Amygdala (tissue), 56 donors: Measurements from ENCODE around the gene C4orf54.

Experiments
- DNase-seq, 56 donors: peaks; one replicate each; lab custom pipeline; 2025; lab: John Stamatoyannopoulos, UW

C4orf54 gene

DNA sequence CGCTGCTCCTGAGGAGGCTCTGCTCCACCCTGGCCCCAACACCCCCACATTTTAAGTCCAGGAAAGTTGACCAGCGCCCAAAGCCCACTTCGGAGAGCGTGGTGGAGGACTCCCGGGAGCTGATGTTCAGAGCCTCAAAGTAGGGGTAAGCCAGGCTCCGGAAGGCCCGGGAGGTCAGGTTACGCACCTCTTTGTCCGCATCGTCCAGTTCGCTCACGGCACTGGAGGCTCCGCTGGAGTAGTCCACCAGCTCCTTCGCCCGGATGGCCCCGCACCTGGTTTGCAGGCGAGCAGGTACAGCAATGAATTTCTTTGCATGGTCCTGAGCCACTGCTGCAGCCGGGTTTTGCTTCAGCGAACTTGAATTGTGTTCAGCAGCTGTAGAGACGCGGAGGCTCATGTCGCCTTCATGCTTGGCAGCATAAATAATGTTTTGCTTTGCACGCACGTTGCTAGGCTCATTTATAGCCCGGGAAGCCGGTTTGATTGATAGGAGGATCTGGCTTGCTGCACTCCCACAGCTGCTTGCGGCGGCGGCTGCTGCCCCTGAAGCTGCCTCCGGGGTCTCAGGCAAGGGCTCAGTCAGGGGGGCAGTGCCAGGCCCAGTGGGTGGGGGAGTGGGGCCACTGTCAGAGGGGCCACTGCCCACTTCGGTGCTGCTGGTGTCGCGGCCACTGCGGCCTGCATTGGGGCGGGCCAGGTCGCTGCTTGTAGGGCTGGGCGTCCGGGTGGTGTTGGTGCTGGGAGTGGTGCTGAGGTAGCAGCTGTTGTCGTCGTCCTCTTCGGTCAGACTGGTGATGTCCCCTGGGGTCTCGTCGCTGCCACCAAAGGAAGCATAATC, 4.8 kb downstream of the C4orf54 start:
- DNase-seq: peak in 1 of 56 donors; percentile 21

DNA sequence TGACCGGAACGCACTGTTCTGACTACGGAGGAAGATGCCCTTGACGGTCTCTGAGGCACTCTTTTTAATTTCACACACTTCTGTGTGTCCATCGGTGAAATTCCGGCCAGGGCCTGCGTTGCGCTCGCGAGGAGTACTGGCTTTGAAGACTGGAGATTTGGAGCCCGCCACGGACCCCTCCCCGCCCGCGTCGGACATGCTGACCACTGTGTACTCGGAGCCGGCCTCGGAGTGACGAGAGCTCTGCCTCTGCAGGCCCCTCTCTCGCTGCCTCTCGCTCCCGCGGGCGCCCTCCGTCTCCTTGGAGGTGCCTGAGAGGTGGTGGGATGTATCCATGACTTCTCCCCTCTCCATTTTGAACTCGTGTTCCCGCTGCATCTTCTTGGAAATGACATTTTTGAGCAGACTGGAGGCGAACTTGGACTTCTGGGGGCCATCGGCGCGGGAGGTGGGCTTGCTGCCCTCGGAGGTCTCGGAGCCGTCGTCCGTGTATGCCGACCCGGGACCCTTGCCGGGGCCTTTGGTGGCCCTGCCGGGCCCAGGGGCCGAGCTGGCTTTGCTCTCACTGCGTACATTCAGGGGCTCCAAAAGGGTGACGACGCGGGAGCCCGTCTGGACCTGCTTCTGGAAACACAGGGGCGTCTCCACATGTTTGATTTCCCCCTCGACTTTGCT, 5.7 kb downstream of the C4orf54 start:
- DNase-seq: no peak

GRCh38 chr4:99651016-99651769, 6.4 kb downstream of the C4orf54 start:
- DNase-seq: no peak

DNA sequence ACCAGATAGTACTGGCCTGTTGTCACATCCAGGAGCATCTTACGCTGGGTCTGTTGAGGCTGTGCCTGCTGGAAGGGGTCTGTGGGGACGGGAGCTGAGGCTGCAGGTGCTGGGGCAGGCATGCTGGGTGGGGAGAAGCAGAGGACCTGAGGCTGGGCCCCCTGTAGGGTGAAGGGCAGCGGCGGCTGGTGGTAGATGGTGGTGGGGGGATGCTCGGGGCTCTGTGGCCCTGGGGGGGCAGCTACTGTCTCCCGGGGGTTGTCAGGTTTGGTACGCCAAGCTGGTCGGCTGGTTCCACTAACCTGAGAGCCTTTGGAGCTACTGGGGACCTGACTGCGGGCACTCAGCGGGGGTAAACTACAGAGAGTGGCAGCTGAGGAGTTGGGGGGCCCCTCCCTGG, 7.8 kb downstream of the C4orf54 start:
- no peak for DNase-seq

DNA sequence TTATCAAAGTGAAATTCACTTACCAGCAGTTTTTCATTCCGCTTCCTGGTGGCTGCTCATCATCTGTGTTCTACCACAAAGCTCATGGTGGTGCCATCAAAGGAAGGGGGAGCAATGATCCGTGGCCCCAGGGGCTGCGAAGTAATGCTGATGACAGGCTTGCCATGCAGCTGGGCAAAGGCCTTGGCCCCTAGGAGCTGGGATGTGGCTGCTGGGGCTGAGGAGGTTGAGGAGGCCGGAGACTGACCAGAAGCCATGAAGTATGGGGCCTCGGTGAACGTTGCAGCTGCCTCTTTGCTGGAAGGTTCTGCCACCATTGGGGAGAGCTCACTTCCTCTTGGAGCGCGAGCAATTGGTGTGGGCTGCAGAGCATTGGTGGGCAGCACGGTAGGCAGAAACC, 8.4 kb downstream of the C4orf54 start:
- no peak for DNase-seq

- no peak for DNase-seq
These were observed 9.3 kb downstream of the C4orf54 start for GRCh38 chr4:99648321-99648720.

DNA sequence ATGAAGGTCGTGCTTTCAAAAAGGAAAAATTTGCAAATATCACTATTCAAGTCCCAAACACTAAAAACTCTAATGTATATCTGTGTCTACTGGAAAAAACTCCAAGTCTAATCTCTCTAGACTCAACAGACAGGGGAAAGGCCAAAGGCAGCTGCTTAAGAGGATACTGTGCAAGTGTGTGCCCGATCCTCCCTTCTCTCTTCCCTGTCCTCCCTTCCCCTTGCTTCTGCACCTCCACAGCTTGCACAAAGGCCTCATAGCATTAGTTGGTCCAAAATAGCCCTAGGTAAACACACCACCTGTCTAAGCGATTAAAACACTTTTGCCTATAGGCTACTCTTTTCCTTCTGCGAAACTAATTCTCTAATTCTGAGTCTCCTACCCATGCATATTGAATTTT, 10.6 kb downstream of the C4orf54 start:
- no peak for DNase-seq

- DNase-seq: no peak
These were observed 12.0 kb downstream of the C4orf54 start for GRCh38 chr4:99645638-99646037.

- DNase-seq: no peak
These were observed 12.6 kb downstream of the C4orf54 start for GRCh38 chr4:99645036-99645435.

- no peak for DNase-seq
These were observed 13.2 kb downstream of the C4orf54 start for GRCh38 chr4:99644453-99644852.

DNA sequence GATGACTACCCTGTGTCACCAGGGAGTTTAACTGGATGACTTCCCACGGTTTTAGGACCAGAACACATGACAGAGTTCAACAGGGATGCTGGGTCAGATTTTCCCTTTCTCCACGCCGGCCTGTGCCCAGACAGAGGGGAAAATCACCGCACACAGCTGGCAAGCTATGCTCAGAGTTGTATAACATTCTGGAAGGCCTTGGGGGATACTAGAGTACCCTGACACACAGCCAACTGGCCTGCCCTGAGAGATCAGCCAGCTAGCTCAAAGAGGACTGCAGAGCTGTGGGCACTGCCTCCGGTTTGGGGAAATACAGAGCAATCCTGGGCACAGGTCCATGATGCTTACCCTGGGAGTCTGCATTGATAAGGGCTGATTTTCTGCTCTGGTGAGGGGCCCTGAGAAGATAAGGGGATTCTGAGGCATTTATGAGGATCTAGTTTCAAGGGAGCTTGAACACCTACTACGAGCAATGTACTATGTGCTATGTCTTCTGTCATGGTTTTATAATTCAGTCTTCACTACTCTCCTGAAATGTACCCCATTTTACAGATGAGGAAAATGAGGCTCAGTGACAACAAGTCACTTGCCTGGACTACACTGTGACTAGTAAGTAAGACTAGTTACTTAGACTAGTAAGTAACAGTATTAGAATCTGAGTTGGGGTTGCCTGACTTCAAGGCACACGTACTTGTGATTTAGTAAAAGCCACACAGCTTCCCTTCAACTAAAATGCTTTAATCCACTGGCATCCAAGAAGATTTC, 14.7 kb downstream of the C4orf54 start:
- peak in 11 of 56 donors; percentile 8 to 64 (median 28) for DNase-seq

DNA sequence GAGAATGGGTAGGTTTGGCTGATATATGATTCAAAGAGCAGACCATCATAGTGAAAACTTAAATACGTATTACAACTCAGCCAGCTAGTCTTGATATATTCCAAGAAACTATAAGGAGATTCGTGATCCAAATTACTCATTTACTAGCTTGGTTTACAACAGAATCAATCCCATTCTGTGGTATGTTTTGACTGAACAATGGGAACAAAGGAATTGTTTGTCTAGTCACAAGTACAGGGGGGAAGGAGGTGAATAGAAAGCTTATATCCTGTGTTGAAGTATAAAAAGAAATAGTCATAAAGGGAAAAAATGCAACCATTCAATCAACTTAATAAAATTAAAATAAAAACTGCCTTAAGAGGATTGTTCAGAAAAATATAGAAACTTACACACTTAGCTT, 17.0 kb downstream of the C4orf54 start:
- no peak for DNase-seq

GRCh38 chr4:99637174-99637573, 20.5 kb downstream of the C4orf54 start:
- DNase-seq: no peak

- no peak for DNase-seq
These were observed 21.2 kb downstream of the C4orf54 start for GRCh38 chr4:99636422-99636821.

DNA sequence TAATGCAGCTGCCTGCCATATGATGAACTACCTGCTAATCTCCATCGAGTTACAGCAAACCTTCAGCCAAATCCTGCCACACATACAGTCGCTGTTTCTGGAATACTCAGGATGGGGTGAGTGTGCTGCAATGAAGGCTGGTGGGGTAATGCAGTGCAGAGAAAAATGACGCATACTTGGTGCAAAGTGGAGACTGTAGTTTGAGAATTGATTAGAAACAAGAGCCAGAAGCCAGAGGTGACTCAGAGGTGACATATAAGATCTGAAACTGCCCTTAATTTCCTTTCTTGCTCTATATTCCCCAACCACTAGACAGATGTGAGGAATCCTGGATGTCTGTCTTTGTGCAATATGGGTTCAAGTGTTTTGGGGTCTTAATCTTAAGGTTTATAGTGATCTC, 22.0 kb downstream of the C4orf54 start:
- no peak for DNase-seq

GRCh38 chr4:99634742-99635360, 22.8 kb downstream of the C4orf54 start:
- DNase-seq: no peak

DNA sequence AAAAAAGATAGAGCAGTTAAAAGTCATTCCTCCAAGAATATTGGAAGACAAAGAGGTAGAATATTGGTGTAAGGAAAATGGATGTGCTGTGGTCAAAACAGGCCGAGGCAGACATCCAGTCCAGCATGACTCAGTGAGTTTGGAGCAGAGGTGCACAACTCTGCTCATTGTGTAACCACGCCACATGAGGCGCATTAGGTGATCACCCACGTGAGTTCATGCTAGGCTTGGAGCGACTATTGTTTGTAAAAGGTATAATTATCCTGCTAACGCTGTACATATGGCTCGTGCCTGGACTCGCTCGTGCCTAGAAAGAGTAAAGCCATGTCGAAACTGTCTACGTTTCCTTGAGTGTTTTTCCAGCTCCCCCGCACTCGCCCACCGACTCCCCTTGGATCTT, 23.9 kb downstream of the C4orf54 start:
- no peak for DNase-seq

GRCh38 chr4:99630857-99631360, 26.7 kb downstream of the C4orf54 start:
- DNase-seq: no peak

- DNase-seq: no peak
These were observed 27.6 kb downstream of the C4orf54 start for GRCh38 chr4:99629962-99630554.

- DNase-seq: no peak
These were observed 29.6 kb downstream of the C4orf54 start for GRCh38 chr4:99628040-99628439.
